Limb (tissue), 2 donors: ENCODE results near the gene CCDC73.
"Not testable (repeated sequence)": the region's sequence is repeated elsewhere in the genome, so short reads cannot be mapped to it uniquely, and the experiment has no call there.

Source experiments
- DNase-seq, 2 donors: peaks; one replicate each; pipeline ENCODE4 v3.0.0-alpha.2; 2016; ENCODE audit errors: extremely low spot score in 2 of 2

CCDC73 gene

GRCh38 chr11:32796425-32796824 is 2.0 kb upstream of the CCDC73 start:
- no peak for DNase-seq

GRCh38 chr11:32792948-32793475 is 1.4 kb downstream of the CCDC73 start:
- DNase-seq, result peak; percentile 54 to 76

GRCh38 chr11:32792111-32792947 is 2.1 kb downstream of the CCDC73 start:
- no peak for DNase-seq

- no peak for DNase-seq
Observed at GRCh38 chr11:32790916-32791315, 3.5 kb downstream of the CCDC73 start.

GRCh38 chr11:32786811-32787210 is 7.7 kb downstream of the CCDC73 start:
- no peak for DNase-seq

GRCh38 chr11:32785262-32785661 is 9.2 kb downstream of the CCDC73 start:
- no peak for DNase-seq

- DNase-seq, result no peak
Observed at GRCh38 chr11:32781721-32782120, 12.7 kb downstream of the CCDC73 start.

- not testable (repeated sequence) for DNase-seq
Observed at GRCh38 chr11:32780839-32781238, 13.6 kb downstream of the CCDC73 start.

GRCh38 chr11:32779136-32779535 is 15.3 kb downstream of the CCDC73 start:
- no peak for DNase-seq

- no peak for DNase-seq
Observed at GRCh38 chr11:32775908-32776307, 18.6 kb downstream of the CCDC73 start.

GRCh38 chr11:32774081-32774480 is 20.4 kb downstream of the CCDC73 start:
- no peak for DNase-seq

GRCh38 chr11:32772731-32773130 is 21.7 kb downstream of the CCDC73 start:
- DNase-seq, result no peak

GRCh38 chr11:32761774-32762173 is 32.7 kb downstream of the CCDC73 start:
- DNase-seq, result not testable (repeated sequence)

- no peak for DNase-seq
Observed at GRCh38 chr11:32758291-32758690, 36.2 kb downstream of the CCDC73 start.

GRCh38 chr11:32753181-32753580 is 41.3 kb downstream of the CCDC73 start:
- not testable (repeated sequence) for DNase-seq

- DNase-seq, result no peak
Observed at GRCh38 chr11:32752001-32752400, 42.5 kb downstream of the CCDC73 start.

GRCh38 chr11:32751381-32751780 is 43.1 kb downstream of the CCDC73 start:
- DNase-seq, result no peak

- DNase-seq, result no peak
Observed at GRCh38 chr11:32729976-32730375, 64.5 kb downstream of the CCDC73 start.

GRCh38 chr11:32723332-32723731 is 71.1 kb downstream of the CCDC73 start:
- DNase-seq, result no peak

- no peak for DNase-seq
Observed at GRCh38 chr11:32722255-32722654, 72.2 kb downstream of the CCDC73 start.

GRCh38 chr11:32713496-32713895 is 81.0 kb downstream of the CCDC73 start:
- no peak for DNase-seq

GRCh38 chr11:32708978-32709377 is 85.5 kb downstream of the CCDC73 start:
- not testable (repeated sequence) for DNase-seq
